HepG2 (cell line): ENCODE data around the gene PRM3. TPM values are rescaled to one million over a fixed set of nuclear protein-coding genes. Genes with fewer than 3 reads are reported as not detected.

Experiments
- AHDC1 ChIP-seq: sonication (generic); formaldehyde crosslinking; IDR thresholded peaks from 2 replicates; pipeline ENCODE4 v1.5.1; 2020; ENCODE audit warnings: mild to moderate bottlenecking, missing genetic modification reagents, borderline replicate concordance
- DDIT3 ChIP-seq: sonication (generic); formaldehyde crosslinking; IDR thresholded peaks from 2 replicates; pipeline ENCODE4 v1.4.0; 2020; ENCODE audit warnings: mild to moderate bottlenecking, missing genetic modification reagents
- GATAD1 ChIP-seq: IDR thresholded peaks from 2 replicates; pipeline ENCODE4 v1.6.1; 2016; ENCODE audit warnings: missing genetic modification reagents, missing compliant biosample characterization
- HDAC1 ChIP-seq: sonication (generic); formaldehyde crosslinking; IDR thresholded peaks from 2 replicates; pipeline ENCODE4 v1.5.1; 2020; ENCODE audit warnings: mild to moderate bottlenecking, missing genetic modification reagents
- LBX2 ChIP-seq: sonication (generic); formaldehyde crosslinking; IDR thresholded peaks from 2 replicates; pipeline ENCODE4 v1.5.0; 2020; ENCODE audit warnings: missing genetic modification reagents, mild to moderate bottlenecking, borderline replicate concordance
- MEIS2 ChIP-seq: sonication (generic); formaldehyde crosslinking; IDR thresholded peaks from 2 replicates; pipeline ENCODE4 v1.9.0; 2021; ENCODE audit warnings: mild to moderate bottlenecking, missing genetic modification reagents
- SP140L ChIP-seq: sonication (generic); formaldehyde crosslinking; IDR thresholded peaks from 2 replicates; pipeline ENCODE4 v1.4.0; 2020; ENCODE audit warnings: missing genetic modification reagents, borderline replicate concordance
- THAP7 ChIP-seq: sonication (generic); formaldehyde crosslinking; IDR thresholded peaks from 2 replicates; pipeline ENCODE4 v1.8.1; 2023; ENCODE audit warnings: mild to moderate bottlenecking, missing genetic modification reagents
- ZFX ChIP-seq: sonication (generic); formaldehyde crosslinking; IDR thresholded peaks from 2 replicates; pipeline ENCODE4 v1.4.0; 2020; ENCODE audit warnings: mild to moderate bottlenecking, low read depth, missing genetic modification reagents, moderate library complexity
- ZNF292 ChIP-seq: sonication (generic); formaldehyde crosslinking; IDR thresholded peaks from 2 replicates; pipeline ENCODE4 v1.8.1; 2022; ENCODE audit warnings: mild to moderate bottlenecking, low read depth, missing genetic modification reagents, borderline replicate concordance
- ZNF563 ChIP-seq: sonication (generic); formaldehyde crosslinking; IDR thresholded peaks from 2 replicates; pipeline ENCODE4 v1.8.0; 2022; ENCODE audit warnings: mild to moderate bottlenecking, moderate library complexity, missing genetic modification reagents
- ZNF713 ChIP-seq: sonication (generic); formaldehyde crosslinking; IDR thresholded peaks from 2 replicates; pipeline ENCODE4 v1.4.0; 2020; ENCODE audit warnings: mild to moderate bottlenecking, missing genetic modification reagents
- ZNF761 ChIP-seq: sonication (generic); formaldehyde crosslinking; conservative IDR thresholded peaks from 2 replicates; pipeline ENCODE4 v1.4.0; 2020; ENCODE audit warnings: mild to moderate bottlenecking, missing genetic modification reagents
- ZSCAN21 ChIP-seq: sonication (generic); formaldehyde crosslinking; IDR thresholded peaks from 2 replicates; pipeline ENCODE4 v1.8.0; 2022; ENCODE audit warnings: mild to moderate bottlenecking, missing genetic modification reagents, moderate library complexity, borderline replicate concordance
- polyA plus RNA-seq, 8 experiments: library from polyadenylated mRNA; depleted of rRNA in 3 of 8; stranded (reverse) in 7 of 8; unstranded in 1 of 8; fragments of >200 nt; fragmentation: Illumina TruSeq in 4 of 8; extraction: Trizol in 4 of 8; gene quantifications; 2 replicates each; pipeline versions ENCODE4 v1.2.1 to v1.2.3, GENCODE V29; 2011 to 2016; ENCODE audit warnings: low read depth in 4 of 8, missing spikeins in 1 of 8, mixed read lengths in 1 of 8; ENCODE audit not compliant: insufficient read depth in 1 of 8
- total RNA-seq, 5 experiments: library from RNA; depleted of rRNA; stranded (reverse); fragments of >200 nt; fragmentation: Illumina TruSeq; extraction: Trizol; gene quantifications; 2 replicates each; pipeline ENCODE4 v1.2.3, GENCODE V29; 2016; ENCODE audit warnings: low read depth in 1 of 5

The PRM3 gene
- total and polyA plus RNA-seq, 2 of the 13 experiments (the other 11 are each of a cell fraction or from before 2014, with no cell fraction given): not detected

GRCh38 chr16:11278681-11279628, 5.5 kb upstream of the PRM3 start (continued):
- TF ChIP-seq THAP7 (CRISPR knock-in tag) (no peak), SP140L (0 out of 2 replicates have a peak, but pooled peaks have one; percentile 6), ZFX (CRISPR knock-in tag) (peak; percentile 47; the same call in 1 of the 2 replicates), ZNF292 (CRISPR knock-in tag) (0 out of 2 replicates have a peak, but pooled peaks have one; percentile 51), ZSCAN21 (no peak), ZNF761 (CRISPR knock-in tag) (no peak), AHDC1 (CRISPR knock-in tag) (no peak), DDIT3 (CRISPR knock-in tag) (no peak), ZNF713 (CRISPR knock-in tag) (no peak), LBX2 (CRISPR knock-in tag) (no peak), ZNF563 (CRISPR knock-in tag) (0 out of 2 replicates have a peak, but pooled peaks have one; percentile 6), HDAC1 (CRISPR knock-in tag) (no peak), MEIS2 (CRISPR knock-in tag) (no peak), GATAD1 (CRISPR knock-in tag) (no peak)
